GM18507 (cell line): Measurements from ENCODE around the gene MIEF1.

ENCODE experiments used
- DNase-seq: peaks from one replicate; pipeline ENCODE4 v3.0.0; 2011; ENCODE audit warnings: low read depth; ENCODE audit not compliant: insufficient read length; ENCODE audit errors: extremely low spot score
- FAIRE-seq: peaks from 2 replicates; lab custom pipeline; 2011; peaks lifted over from hg19 to GRCh38; lab: Jason Lieb, UNC

Gene MIEF1

DNA sequence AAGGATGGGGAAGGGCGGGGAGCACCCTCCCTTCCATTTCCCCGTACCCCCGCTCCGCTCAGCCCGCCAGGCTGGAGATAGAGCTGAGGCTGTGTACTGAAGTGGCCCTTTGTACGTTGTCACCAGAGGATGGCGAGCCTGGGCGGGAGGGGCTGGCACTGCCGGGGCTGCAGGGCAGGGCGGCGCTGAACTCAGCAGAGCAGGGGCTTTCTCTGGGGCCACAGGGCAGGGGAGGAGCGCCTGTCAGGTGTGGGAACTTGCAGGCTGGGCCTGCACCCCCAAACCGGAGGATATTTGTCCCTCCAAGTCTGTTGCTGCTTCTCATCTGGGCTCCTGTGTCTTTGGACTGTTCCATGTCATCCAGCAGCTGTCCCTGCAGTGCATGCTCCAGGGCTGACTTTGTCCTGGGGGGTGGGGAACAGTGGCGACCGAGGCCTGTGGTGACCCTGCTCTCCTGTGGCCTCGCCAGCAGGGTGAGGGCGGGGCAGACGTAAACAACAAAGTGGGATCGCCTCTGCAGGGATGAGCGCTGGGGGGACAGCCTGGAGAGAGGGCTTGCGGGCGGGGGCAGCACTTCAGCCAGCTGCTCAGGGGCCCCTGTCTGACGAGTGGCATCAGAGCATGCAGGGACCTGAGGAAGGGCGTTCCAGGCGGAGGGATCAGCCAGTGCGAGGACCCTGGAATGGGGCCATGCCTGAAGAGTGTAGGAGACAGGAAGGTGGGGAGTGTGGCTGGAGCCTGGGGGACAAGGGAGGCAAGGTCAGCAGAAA is 32.2 kb upstream of the MIEF1 start:
- DNase-seq = no peak
- FAIRE-seq = no peak

DNA sequence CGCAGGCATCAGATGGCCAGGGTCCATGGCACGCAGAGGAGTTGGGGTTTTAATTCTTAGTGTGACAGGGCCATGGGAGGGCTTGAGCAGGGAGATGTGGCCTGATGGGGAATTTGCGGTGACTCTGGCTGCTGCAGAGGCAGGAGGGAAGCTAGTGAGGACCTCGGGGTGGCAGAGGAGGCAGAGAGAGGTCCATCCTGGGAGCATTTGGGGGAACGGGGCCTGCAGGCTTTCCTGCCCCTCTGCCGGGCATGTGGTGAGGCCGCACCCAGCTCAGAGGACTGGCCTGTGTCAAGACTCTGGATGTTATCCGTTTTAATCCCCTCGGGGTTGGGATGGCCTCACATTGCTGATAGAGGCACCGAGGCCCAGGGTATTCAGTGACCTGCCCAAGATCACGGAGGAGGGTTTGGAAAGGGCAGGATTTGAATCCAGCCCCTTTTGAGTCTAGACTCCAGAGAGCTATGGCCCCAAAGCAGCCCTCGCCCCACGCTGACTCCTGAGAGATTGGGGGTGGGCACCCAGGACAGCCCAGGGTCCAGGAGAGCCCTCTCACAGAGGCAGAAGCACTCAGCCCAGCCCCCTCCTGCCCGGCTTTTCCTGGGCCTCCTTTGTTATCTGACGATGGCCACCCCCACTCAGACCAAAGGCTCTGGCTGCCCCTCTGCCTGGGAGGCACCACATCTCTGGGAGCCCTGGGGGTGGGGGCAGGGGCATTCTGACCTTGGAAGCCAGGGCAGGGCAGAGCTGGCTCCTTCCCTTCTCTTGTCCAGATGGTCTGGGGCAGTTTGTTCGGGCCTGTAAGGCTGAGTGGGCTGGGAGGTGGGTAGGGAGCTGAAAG is 31.4 kb upstream of the MIEF1 start:
- FAIRE-seq (no peak), DNase-seq (no peak)

DNA sequence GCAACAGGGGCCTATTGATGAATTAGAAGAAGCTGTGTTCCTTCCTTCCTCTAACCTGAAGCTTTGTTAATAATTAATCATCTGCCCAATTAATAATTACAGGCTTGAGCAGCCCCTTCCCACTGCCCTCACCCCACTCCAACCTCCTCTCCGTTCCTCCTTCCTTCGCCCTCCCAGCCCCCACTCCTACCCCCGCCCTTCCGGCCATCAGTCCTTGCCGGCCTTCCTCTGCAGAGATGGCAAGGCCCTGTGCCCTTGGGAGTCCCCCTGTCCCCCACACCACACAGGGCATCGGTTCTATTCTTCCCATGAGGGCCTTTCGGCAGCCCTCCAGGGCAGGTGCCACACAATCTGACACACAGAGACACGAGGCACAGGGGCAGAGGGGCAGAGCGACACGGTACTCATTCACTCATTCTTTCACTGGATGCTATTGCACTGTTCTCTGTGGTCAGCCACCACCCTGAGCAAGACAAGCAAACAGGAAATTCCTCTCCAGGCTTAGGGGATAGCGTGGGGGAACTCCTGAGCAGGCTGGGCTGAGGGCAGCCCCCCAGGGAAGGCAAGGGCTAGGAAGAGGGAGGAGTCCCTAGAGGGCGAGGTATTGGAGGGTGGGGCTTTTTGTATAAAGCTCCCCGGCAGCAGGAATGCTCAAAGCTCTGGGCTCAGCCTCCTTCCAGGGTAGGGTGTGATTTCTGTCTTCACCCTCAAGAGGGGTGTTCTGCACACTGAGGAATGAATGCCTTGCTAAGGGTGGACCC is 30.5 kb upstream of the MIEF1 start:
- DNase-seq (no peak), FAIRE-seq (peak; percentile 98)

DNA sequence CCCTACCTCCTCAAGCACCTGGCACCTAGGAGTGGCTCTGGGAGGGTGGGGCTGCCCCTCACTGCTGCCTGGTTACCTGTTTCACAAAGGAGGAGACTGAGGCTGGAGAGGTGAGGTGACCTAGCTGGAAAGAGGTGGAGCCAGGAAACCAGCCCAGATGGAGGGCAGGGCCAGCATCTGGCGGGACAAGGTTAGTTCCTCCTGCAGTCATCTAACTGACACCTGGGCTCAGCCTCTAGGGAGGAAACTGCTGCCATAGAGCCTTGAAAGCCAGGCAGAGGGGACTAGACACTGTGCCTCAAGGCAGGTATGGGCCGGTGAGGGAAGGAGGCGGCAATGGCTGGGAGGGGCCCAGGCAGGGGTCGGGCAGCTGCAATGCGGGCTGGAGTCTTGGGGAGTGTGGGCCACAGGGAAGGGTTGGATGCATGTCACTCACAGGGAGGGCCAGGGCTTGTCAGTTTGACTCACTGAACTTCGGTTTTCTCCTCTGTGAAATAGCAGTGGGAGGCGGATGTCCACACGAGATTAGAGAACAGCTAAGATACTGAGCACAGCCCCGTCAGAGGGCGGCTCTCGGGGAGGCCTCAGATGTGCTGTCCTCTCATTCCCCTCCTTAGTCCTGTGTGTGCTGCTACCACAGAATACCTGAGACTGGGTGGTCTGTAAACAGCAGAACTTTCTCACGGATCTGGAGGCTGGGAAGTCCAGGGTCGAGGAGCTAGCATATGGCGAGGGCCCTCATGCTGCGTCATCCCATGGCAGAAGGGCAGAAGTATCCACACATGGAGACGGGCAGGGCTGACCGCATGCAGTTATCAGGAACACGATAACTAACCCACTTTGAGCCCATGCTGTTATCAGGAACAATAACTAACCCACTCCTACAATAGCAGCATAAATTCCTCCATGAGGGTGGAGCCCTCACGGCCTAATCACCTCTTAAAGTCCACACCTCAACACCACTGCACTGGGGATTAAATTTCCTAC is 29.2 kb upstream of the MIEF1 start:
- FAIRE-seq (peak; percentile 79), DNase-seq (no peak)

DNA sequence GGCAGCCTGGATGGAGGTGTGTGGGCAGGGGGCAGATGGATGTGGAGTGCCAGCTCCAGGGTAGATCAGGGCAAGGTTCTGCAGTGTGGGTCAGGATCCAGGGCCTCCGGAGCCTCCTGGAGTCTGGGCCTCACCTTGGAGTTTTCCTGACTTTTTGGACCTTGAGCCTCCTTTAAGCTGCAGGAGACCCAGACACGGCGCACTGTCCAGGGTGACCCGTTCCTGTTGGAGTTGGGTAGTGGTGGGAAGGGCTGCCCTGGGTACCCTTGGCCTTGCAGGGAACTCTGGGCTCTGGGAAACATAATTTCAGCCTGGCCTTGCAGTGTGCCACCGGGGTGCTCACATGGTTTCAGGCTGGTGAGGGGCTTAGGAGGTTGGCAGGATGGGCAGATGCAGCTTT is 28.2 kb upstream of the MIEF1 start:
- FAIRE-seq = no peak

DNA sequence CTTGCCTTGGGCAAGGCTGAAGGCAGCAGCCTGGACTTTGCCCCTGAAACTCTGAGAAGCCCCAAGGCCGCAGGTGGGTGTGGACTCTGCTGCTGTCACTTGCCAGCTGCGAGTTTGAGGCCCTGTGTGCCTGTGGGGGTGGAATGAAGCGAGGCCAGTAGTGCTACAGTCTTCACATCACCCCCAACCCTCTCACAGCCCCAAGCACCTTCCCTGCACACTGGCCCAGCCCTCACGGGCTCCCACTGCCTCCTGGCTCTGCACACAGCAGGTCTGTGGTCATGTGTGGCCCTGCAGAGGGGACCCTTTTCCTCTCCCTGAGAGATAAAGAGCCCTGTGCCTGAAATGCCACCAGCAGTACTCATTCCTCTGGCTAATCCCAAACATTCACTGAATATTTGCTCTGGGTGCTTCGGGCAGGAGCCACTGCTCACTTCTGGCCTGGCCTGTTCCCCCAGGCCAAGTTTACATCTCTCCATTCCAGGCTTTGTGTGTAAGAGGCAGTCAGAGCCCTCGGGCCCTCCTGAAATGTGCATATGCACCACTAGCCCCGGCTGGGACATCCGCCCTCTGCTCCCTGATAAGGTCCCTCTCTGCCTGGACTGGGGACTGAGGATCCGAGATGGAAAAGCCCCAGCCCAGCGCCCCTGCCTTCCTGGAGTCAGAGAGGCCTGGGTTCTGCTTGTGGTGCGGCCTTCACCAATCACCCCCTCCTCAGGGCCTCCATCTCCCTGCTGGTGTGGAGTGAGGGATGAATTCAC is 27.6 kb upstream of the MIEF1 start:
- FAIRE-seq (peak; percentile 51), DNase-seq (no peak)

More for the DNA sequence above, 28.2 kb upstream of the MIEF1 start:
- DNase-seq = no peak

DNA sequence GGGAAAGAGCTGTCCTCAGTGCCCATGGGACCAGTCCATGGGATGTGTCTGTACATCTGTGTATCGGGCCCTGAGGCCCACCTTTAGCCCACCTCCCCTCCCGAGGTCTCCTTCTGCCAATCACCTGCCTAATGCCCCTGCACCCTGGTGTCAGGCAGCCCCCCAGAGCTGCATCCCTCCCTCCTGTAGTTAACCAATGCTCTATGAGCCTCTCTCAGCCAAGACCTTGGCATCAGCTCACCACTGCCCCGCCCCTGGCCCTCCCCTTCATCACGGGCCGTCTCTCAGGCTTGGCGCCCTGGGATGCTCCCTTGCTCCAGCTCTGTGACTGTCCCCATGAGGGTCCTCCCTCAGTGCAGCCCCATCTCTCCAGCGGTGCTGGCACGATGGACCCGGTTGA is 26.8 kb upstream of the MIEF1 start:
- FAIRE-seq = no peak
- DNase-seq = no peak

DNA sequence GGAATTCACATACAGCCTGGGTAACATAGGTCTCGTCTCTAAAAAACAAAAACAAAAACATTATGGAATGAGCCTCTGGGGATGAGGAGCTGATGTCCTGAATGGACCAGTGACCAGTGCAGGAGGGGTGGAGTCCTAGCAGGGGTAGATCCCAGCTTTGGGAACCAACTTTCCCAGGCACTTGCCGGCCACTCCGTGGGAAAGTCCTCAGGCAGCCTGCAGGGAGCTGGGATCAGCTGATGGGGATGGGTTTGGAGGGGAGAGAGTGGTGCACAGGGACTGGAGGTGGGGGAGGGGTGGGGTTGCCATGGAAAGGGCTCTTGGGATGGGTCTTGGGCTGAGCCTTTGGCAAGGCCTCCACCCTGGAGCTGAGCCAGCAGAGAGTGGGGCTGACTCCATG is 26.2 kb upstream of the MIEF1 start:
- DNase-seq = no peak
- FAIRE-seq = no peak

DNA sequence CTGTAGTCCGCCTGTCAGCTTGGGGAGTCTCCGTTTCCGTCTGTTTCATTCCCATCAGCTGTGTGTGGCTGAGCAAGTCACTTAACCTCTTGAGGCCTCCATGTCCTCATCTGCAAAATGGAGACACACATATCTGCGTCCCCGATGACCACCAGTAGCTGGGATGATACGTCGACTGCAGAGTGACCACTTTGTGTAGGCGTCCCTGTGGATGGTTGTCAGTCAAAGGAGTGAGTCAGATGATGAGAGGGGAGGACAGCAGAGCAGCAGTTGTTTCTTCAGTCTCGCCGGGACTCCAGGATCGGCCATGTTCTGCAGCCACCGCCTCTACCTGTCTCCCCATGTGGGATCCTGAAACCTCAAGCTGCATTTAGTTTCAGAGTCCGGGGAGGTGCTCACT is 25.4 kb upstream of the MIEF1 start:
- FAIRE-seq (no peak), DNase-seq (no peak)

DNA sequence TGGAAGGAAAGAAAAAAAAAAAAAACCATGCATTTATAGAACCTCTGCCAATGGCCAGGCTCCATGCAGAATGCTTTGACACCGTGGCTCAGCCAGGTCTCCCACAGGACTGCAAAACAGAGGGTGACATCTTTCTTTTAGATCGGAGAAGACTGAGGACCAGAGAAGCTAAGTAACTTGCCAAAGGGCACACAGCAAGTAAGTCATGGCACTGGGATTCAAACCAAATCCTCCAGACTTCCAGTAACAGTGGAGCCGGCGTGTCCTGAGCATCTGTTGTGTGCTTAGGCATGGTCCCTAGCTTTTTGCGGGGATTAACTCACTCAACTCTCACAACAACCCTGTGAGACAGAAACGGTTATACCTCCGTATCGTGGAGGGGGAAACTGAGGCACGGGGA is 24.5 kb upstream of the MIEF1 start:
- DNase-seq = no peak
- no peak for FAIRE-seq

DNA sequence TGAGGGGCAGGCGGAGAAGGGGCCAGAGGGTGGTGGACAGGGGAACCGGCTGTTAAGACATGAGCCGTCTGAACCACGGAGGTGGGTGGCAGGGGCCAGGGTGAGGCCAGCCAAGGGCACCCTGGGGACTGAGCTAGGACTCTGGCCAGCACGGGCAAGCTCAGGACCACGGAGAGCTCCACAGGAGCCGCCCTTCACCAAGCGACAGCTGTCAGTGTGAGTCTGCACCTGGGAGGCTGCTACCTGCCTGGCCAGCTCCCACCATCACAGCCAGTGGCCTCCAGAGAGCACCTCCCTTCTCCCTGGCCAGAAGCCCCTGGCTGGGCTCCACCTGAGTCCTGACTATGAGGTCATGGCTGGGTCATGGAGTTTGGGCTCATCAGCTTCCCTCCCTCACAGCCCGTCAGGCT is 23.6 kb upstream of the MIEF1 start:
- FAIRE-seq = no peak
- DNase-seq = no peak

DNA sequence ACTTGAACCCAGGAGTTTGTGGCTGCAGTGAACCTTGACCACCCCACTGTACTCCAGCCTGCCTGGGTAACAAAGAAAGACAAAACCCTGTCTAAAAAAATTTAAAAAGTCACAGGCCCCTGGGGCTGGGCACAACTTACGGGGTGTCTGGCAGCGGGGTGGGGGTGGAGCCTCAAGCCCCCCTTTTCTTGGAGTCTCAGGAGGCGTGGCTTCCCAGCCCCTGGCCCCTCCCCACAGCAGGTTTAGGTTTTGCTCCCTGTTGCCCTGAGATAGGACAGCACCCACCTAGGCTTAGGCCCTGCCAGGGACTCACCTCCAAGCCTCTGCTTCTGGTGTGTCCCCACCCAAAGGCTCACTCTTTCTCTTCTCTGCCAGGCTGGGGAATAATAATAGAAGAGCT is 22.8 kb upstream of the MIEF1 start:
- no peak for FAIRE-seq
- DNase-seq = no peak

DNA sequence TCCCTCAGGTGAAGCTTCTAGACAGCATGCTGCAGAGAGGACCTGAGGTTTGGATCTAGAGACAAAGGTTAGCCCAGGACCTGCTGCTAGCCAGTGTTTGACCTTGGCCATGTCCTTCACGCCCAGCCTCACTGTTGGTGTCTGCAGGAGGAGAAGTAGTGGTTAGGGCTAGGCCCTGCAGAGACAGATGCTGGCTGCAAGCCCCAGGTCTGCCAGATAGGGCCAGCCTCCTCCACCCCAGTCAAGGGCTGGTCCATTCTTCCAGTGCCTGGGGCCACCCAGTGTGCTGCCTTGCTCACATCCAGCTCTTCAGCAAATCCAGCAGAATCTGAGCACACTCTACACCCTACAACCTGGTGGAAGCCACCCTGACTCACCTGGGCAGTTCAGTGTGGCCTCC is 21.5 kb upstream of the MIEF1 start:
- DNase-seq (no peak), FAIRE-seq (no peak)

DNA sequence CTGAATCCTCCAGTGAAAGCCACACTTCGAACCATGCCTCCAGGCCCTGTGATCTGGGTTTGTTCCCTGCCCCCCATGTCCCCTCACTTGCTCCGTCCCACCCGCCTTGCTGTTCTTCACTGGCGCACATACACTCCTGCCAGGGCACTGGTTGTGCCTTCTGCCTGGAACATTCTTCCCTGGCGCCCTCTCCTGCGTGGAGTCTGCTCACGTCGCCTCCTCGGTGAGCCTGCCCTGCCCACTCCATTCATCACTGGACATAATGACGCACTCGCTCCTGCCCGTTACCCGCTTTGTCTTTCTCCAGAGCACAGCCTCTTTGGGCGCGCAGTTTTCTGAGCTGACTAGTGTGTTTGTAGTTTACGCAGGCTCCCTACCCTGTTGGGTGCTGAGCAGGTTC is 21.0 kb upstream of the MIEF1 start:
- DNase-seq = no peak

DNA sequence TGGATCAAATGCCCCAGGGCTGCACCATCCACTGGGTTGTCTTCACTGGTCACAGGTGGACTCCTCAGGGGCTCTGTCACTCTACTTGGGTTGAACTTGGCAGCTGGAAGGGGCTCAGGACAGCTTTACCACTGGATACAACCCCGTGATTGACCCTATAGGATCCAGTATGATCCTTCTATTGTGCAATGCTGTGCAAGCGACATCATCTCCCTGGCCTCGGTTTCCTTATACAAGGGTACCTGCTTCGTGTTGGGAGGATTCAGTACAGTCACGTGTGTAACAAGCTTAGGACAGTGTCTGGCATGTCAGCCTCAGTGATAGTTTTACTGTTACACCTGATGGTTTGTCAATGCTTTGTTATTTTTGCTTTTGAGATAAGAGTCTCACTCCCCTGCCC is 20.5 kb upstream of the MIEF1 start:
- FAIRE-seq (no peak), DNase-seq (no peak)

More for the DNA sequence above, 21.0 kb upstream of the MIEF1 start:
- FAIRE-seq = no peak

DNA sequence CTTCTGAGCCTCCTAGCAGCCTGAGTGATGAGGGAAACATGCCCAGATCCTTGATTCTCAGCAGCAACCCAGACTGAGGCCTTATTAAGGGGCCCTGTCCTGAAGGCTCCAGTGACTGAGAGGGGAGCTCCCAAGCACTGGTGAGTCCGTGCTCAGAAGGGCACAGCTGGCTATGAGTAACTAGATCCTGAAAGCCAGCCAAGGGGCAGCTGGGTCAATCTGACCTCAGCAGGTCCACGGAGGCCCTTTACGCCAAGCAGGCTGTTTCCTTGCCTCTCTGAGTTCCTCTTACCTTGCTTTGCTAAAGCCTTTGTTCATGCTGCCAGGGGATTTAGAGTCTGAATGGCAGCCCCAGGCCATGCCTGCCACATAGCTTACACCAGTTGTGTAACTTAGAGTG is 19.3 kb upstream of the MIEF1 start:
- no peak for DNase-seq
- FAIRE-seq = no peak

DNA sequence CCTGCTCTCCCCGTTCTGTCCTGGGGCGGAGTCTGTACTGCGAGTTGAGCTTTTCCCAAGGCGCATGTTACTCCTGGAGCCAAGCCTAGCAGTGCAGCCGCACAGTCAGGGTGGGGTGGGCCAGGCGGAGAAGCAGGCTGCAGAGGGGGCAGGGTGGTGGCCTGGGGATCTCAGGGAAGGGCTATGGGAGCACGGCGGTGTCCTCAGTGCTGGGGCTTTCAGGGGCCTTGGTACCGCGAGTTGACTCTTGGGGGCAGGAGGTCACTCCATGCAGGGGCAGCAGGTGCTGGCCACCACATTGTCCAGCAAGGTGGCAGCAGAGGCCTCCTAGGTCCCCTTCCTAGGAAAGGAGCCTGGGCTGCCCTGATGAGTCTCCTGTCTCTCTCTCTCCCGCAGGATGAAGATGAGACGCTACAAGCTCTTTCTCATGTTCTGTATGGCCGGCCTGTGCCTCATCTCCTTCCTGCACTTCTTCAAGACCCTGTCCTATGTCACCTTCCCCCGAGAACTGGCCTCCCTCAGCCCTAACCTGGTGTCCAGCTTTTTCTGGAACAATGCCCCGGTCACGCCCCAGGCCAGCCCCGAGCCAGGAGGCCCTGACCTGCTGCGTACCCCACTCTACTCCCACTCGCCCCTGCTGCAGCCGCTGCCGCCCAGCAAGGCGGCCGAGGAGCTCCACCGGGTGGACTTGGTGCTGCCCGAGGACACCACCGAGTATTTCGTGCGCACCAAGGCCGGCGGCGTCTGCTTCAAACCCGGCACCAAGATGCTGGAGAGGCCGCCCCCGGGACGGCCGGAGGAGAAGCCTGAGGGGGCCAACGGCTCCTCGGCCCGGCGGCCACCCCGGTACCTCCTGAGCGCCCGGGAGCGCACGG is 14.9 kb upstream of the MIEF1 start:
- FAIRE-seq (no peak), DNase-seq (no peak)
